ENCODE data around the gene ST8SIA5.

The ST8SIA5 gene

GRCh38 chr18:46748466-46748865, 8.4 kb downstream of the ST8SIA5 start:
- in situ Hi-C loops (cut with HindIII; ENCODE audit: low sequenced_read_pairs) = no loop called here

DNA sequence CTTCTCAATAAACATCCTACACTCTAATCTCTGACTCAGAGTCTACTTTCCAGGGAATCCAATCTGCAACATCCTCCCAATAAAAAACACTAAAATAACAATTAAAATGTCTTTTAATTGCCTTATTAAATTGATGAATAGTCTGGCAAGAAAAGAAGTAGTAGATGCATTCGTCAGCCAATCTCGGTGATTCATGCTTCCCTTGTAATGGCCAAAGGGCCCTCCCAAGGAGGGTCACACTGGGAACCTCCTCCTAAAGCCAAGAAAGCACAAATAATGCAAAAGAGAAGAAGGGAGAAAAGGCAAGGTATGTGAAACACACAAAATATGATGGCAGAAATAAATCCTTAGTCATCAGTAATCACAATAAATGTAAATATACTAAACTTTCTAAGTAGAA, 16.8 kb downstream of the ST8SIA5 start:
- in situ Hi-C loops (cut with HindIII; ENCODE audit: low sequenced_read_pairs) = no loop called here

DNA sequence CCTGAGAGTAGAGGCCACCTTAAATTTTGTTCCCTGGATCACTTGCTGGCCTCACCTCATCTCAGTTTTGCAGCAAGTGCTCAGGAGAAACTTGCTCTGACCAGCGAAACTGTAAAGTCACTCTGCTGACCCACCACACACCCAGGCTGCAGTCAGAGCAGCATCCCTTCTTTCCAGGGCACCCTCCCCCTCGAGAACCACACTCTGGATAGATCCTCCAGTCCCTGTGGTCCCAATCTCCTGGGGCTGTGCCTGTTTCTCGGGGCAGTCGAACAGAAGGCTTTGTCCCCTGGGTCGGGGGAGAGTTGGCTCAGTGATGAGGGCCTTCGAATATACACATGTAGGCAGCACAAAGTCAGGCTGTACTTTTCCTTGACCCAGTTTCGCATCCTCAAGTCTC, 18.4 kb downstream of the ST8SIA5 start:
- in situ Hi-C loops (cut with HindIII; ENCODE audit: low sequenced_read_pairs) = no loop called here

DNA sequence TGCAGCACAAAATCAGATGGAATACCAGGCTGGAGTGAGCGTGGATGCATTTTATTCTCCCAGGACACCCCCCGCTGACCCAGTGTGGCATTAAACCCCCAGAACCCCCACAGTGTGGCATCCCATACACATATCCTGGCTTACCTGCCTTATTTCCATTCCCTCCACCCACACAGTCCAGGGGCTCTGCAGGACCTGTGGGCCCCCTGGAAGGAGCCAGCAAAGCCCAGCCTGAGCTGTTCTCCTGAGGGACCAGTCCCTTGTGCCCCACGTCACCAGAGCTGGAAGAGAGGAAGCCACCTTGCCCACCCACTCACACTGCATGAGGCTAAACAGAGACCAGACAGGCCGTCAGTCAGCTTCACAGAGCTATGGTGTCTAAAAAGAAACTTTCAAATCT, 20.1 kb downstream of the ST8SIA5 start:
- in situ Hi-C loops (cut with HindIII; ENCODE audit: low sequenced_read_pairs) = no loop called here

GRCh38 chr18:46736135-46736534, 20.7 kb downstream of the ST8SIA5 start:
- in situ Hi-C loops (cut with HindIII; ENCODE audit: low sequenced_read_pairs) = no loop called here

DNA sequence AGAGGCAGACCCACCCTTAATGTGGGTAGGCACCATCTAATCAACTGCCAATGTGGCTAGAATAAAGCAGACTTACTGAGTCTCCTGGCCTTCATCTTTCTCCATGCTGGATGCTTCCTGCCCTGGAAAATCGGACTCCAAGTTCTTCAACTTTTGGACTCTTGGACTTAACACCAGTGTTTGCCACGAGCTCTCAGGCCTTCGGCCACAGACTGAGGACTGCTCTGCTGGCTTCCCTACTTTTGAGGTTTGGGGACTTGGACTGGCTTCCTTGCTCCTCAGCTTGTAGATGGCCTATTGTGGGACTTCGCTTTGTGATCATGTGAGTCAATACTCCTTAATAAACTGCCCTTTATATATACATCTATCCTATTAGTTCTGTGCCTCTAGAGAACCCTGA, 21.9 kb downstream of the ST8SIA5 start:
- in situ Hi-C loops (cut with HindIII; ENCODE audit: low sequenced_read_pairs) = no loop called here

DNA sequence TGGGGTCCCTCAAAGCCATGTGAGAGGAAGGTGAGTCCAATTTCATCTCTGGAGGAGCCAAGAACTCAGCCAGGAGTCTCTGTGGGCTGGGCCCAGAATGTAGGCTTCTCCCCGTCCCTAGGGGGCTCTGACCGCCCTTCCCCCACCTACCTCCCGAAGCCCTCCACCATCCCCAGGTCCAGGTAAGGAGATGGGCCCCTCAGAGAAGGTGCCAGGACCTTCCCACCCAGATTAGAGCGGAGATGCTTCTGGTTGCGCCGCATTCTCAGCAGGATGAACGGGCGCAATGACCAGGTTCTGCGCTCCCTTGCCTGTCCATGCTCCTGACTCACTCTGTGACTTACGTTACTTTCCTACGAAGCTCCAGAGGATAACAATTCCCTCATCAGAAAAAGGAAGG, 23.0 kb downstream of the ST8SIA5 start:
- in situ Hi-C loops (cut with HindIII; ENCODE audit: low sequenced_read_pairs) = no loop called here

GRCh38 chr18:46732801-46733200, 24.1 kb downstream of the ST8SIA5 start:
- in situ Hi-C loops (cut with HindIII; ENCODE audit: low sequenced_read_pairs) = no loop called here

GRCh38 chr18:46732201-46732600, 24.7 kb downstream of the ST8SIA5 start:
- in situ Hi-C loops (cut with HindIII; ENCODE audit: low sequenced_read_pairs) = no loop called here

DNA sequence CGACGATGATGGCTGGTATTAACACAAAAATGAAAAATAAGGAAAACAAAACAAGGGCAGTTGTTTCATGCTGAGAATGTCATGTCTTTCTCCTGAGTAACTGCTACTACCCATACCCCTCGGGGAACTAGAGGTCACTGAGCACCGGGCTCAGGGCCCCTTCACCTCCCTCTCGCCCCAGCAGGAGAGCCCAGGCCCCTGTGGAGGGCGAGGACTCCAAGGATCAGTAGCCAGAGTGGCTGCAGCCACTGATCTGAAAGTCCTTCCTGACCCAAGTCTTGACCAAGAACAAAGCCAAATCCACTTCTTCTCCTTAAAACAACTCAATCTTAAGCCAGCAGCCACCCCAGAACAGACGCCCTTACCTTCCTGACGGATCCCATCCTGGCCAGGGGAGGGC, 25.5 kb downstream of the ST8SIA5 start:
- in situ Hi-C loops (cut with HindIII; ENCODE audit: low sequenced_read_pairs) = no loop called here

GRCh38 chr18:46728219-46728930, 28.5 kb downstream of the ST8SIA5 start:
- in situ Hi-C loops (cut with HindIII; ENCODE audit: low sequenced_read_pairs) = no loop called here

DNA sequence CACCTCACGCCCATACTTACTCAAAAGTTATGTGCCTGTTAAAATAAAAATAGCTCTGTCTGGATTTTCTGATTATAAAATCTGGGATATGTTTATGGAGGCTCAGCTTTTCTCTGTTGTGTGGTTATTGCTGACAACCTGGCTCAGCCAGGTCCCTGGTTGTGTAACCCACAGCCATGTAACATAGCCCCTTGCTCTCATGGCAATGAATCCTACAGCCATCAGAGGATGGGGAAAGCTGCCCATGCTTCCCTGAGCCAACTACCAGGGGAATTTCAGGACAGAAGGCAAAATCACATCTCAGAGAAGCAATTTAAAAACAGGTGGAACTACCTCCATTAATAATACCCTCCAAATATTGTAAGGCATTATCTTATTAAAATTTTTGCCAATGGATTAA, 29.7 kb downstream of the ST8SIA5 start:
- in situ Hi-C loops (cut with HindIII; ENCODE audit: low sequenced_read_pairs) = no loop called here

- in situ Hi-C loops (cut with HindIII; ENCODE audit: low sequenced_read_pairs) = no loop called here
Measured at GRCh38 chr18:46725310-46725709, 31.5 kb downstream of the ST8SIA5 start.

DNA sequence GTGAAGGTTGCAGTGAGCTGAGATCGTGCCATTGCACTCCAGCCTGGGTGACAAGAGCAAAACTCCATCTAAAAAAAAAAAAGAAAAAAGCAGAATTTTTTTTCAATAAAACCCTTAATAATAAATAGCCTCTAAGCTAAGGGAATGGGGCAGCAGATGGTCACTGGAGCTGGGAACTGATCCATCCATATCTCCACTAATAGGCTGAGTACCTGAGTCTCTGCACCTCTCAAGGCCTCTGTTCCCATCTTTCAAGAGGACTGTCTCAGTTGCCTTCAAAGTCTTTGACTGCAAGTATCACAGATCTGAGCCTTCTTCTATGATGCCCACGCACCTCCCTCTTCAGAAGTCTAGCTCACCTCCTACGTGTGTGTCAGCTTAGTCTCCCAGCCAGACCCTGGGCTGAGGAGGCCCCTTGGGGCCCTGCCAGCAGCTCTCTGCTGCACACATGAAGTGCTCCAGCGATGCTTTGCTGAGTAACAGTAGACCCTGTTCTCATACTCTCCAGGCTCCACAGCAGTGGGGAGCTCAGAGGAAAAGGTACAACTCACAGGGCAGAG, 32.9 kb downstream of the ST8SIA5 start:
- in situ Hi-C loops (cut with HindIII; ENCODE audit: low sequenced_read_pairs) = no loop called here

DNA sequence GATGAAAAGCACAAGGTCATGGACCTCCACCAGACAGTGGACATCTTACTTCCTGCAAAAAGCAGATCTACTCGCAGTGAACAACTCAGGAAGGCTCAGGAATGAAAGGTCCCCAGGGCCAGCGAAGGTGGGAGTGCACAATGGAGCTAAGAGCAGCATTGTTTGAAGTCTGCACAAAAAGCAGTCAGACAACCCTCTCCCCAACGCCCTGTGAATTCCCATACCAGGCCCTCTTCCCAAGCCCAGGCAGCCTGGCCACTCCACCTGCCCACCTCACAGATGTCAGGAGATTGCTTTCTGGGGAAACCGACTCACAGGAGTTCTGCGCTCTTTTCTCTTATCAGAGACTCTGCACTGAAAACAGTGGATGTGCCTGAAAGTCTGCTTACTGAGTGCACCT, 34.8 kb downstream of the ST8SIA5 start:
- in situ Hi-C loops (cut with HindIII; ENCODE audit: low sequenced_read_pairs) = no loop called here

- in situ Hi-C loops (cut with HindIII; ENCODE audit: low sequenced_read_pairs) = no loop called here
Measured at GRCh38 chr18:46721331-46721730, 35.5 kb downstream of the ST8SIA5 start.

- in situ Hi-C loops (cut with HindIII; ENCODE audit: low sequenced_read_pairs) = no loop called here
Measured at GRCh38 chr18:46720521-46720920, 36.3 kb downstream of the ST8SIA5 start.

GRCh38 chr18:46720092-46720491, 36.8 kb downstream of the ST8SIA5 start:
- in situ Hi-C loops (cut with HindIII; ENCODE audit: low sequenced_read_pairs) = no loop called here

DNA sequence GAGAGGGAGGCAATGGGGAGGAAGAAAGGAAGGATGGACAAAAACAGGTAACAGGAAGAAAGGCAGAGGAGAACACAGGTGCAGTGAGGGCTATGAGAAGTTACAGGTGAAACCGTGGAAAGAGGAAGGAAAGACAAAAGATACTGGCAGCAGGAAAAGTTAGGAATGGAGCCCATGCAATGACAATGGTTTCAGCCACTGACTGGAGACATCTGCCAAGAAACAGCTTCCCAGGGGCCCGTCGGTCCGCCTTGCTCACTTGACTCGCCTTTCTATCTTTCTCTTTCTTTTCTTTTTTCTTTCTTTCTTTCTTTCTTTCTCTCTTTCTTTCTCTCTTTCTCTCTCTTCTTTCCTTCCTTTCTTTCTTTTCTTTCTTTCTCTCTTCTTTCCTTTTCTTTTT, 37.5 kb downstream of the ST8SIA5 start:
- in situ Hi-C loops (cut with HindIII; ENCODE audit: low sequenced_read_pairs) = no loop called here

- in situ Hi-C loops (cut with HindIII; ENCODE audit: low sequenced_read_pairs) = no loop called here
Measured at GRCh38 chr18:46718501-46719341, 38.1 kb downstream of the ST8SIA5 start.

DNA sequence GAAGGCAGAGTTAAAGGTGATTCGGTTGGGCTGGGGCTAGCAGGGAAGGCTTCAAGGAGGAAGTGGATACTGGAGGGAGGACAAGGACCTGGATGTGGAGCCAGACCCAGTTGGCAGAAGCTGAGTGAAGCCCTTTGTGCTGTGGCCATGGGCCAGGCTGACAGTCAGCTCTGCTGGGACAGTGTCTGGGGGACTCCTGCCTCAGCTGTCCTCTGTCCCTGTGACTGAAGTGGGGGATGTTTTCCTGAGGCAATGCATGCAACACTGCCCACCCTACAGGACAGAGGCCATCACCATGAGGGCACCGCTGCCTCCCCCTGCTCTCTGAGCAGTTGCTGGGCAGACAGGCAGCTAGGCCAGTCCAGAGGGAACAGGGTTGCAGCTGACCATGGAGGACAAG, 40.0 kb downstream of the ST8SIA5 start:
- in situ Hi-C loops (cut with HindIII; ENCODE audit: low sequenced_read_pairs) = no loop called here

DNA sequence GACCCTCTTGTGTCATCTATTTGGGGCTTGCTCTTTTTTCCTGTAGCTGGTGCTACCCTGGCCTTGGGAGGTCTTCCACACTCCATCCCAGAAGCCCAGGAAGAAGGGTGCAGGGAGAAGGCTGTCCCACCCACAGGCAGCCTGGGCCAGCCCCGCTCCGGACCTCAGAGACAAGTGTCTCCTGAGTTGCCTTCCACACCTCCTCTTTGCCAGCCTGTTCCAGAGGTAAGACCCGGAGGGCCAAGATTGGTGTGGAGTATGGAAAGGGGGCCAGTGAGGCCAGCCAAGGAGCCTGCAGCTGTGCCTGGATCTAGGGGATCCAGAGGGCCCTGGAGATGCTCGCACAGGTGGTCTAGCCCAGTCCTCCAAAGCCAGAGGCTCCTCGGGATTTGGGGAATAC, 40.5 kb downstream of the ST8SIA5 start:
- in situ Hi-C loops (cut with HindIII; ENCODE audit: low sequenced_read_pairs) = no loop called here

All from DLD1 (cell line).